Kidney glomerular epithelial cell (primary cell): ENCODE results near the gene HSD17B11.
"Not testable (repeated sequence)": the region's sequence is repeated elsewhere in the genome, so short reads cannot be mapped to it uniquely, and the experiment has no call there.

Experiments
- DNase-seq: peaks from one replicate; lab custom pipeline; 2025; lab: John Stamatoyannopoulos, UW

The HSD17B11 gene

DNA sequence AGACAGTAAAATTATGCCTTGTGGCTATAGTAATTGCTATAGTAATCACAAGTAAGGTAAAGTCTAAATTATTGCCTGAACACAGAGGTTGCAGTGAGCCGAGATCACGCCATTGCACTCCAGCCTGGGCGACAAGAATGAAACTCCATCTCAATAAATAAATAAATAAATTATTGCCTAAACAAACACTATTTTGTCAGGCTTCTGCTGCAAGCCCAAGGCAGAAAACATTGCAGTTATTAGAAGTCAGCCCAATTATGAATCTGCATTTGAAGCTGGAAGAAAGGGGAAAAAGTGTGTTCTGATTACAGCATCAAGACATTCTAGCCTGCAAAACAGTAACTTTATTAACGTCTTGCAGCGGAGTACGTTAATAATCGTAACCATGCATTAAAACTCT lies 85.4 kb downstream of the HSD17B11 start:
- DNase-seq, result no peak

DNA sequence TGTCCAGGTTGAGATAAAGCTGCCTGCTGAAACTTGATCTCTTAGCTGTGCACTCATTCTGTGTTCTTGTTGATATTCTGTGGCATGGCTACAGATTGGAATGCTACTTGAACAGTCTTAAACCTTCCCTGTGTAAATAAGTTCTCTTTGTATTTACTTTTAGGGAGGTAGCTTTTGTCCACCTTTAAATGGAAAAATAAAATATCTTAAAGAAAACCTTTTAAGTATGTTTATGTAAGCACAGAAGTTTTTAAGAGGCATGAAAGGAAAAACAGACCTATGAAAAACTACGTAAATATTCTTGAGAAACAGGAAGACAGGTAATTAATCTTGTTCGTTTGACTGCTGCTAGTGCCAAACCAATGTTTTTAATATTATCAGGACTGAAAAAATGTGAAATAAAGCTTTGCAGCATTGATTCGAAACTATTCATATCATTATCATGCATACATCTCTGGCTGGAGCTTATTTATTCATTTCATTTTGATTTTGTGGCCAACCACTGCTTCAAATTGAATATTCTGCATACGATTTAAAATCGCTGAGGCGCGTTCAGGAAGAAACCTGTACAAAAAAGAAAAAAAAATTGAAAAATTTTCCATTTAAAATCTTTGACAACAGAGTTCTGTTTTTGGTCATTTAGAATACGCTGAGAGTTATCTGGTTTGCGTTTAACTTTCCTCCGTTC lies 86.1 kb downstream of the HSD17B11 start:
- DNase-seq, result peak; percentile 15

DNA sequence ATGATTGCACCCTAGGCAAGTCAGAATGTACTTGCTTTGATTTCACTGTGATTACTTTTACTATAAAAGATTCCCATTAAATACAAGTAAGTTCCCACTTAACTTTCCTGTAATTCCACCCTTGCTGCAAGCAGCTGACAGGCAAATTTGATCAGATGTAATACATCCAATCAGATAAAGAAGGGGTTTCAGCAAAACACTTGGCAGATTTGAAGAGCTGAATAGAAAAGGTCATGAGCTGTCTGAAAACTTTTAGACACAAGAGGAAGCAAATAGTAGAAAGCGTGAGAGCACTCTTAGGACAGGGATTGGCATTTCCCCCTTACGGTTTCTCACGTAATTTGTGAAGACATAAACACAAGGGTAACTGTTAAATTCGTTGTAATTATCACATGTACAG lies 91.1 kb downstream of the HSD17B11 start:
- no peak for DNase-seq

DNA sequence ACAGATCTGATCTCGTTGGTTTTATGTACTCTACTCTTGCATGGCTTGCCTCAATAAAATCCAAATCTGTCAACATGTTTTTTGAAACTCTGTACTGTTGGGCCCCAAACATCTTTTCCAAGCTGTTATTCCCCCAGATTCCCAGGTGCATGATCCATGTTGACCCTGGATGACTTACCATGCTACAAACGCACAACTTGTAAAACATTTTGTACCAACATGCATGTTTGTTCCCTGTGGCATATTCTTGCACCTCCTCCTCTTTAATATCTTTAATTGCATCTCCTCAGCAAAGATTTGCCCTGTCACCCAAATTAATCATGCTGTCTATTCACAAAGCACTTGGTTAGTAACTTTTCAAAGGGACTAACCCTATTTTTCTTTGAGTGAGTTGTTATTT lies 92.6 kb downstream of the HSD17B11 start:
- no peak for DNase-seq

DNA sequence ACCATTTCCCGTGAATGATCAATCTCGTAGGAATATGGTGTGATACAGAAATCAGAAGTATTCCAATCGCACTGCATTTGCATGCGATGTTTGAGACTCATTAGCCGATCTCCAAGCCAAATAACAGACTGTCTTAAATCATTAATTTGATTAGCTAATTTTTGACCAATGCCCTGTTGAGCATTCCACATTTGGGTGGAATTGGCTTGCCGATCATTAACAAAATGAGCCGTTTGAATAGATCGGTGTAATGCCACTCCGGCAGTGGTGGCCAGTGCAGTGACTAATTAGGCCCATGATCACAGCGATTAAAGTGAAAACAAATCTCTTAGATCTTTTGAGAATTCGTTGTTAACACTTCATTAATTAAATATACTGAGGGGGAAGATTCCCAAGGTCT lies 96.1 kb downstream of the HSD17B11 start:
- not testable (repeated sequence) for DNase-seq

DNA sequence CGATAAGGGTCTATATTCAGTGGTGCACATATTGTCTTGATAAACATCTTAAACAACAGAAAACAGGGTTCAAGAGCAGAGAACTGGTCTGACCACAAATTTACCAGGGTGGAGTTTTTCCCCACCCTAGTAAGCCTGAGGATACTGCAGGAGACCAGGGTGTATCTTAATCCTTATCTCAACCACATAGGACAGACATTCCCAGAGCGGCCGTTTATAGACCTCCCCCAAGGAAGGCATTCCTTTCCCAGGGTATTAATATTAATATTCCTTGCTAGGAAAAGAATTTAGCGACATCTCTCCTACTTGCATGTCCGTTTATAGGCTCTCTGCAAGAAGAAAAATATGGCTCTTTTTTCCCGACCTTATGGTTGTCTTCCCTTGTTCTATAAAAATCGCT lies 97.1 kb downstream of the HSD17B11 start:
- not testable (repeated sequence) for DNase-seq

DNA sequence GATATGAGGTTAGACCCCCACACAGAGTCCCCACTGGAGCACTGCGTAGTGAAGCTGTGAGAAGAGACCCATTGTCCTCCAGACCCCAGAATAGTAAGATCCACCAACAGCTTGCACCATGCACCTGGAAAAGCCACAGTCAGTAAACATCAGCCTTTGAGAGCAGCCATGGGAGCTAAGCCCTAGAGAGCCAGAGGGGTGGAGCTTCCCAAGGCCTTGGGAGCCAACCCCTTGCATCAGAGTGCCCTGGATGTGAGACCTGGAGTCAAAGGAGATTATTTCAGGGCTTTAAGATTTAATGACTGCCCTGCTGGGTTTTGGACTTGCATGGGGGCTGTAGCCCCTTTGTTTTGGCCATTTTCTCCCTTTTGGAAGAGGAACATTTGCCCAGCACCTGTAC lies 104.0 kb downstream of the HSD17B11 start:
- DNase-seq, result no peak
